Measurements from ENCODE around the gene FBLN1. TPM values are rescaled to one million over a fixed set of nuclear protein-coding genes. Genes with fewer than 3 reads are reported as not detected.

Gene FBLN1
- total RNA-seq, 1 experiment from 2014 or later: 23.4 TPM

DNA sequence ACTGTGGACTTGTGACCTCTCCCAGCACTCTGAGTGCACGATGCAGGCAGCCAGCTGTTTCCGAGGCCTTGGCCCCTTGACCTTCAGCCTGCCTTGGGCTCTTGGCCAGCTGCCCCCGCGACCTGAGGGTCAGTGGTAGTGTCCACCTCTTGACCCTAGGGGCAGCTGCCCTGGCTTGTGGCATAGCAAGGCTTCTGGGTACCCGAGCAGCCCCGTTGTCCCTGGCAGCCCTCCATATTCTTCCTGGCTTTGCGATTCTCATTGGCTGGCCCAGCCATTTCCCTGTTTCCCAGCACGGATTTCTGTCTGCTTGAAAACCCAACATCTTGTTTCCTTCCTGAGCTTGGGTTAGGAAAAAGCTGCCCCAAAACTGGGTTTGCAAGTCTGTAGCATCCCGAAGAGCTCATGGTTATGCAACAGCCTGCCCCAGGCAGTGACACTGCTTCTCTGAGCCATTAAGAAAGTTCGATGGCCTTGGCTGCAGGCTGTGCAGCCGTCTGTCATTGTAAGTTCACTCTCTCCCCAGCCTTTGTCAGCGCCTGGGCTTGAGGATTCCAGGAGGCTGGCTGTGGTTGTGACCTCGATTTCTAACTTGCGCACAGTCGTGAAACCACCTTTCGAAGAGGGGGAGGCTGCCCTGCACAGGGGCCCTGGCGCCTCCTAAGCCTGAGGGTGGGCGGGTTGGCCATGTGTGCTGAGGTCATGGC, 48.8 kb downstream of the FBLN1 start:
- CTCF ChIA-PET: interaction anchor here (1.2 to 2.8 kb wide), 2 partner anchors 83 to 110 kb away, joined by 3 to 16 read pairs; no protein-coding TSS in a partner anchor
- POLR2A ChIA-PET: no interaction called here
- H2AFZ ChIP-seq (ENCODE audit: low read depth, low read length, poor library complexity, severe bottlenecking): no peak overlapping the region
- H3K4me1 ChIP-seq (ENCODE audit: control insufficient read depth in 1 of 2, insufficient read depth in 2 of 2, low read length in 2 of 2): peaks cover 14 to 35% of the 10 kb centered on the region in 2 experiments; a peak in 3 of 4 replicates
- H3K27me3 ChIP-seq (ENCODE audit: insufficient read depth, low read length): no peaks in the 10 kb centered on the region
- H3K9ac ChIP-seq (ENCODE audit: low read length): no peak overlapping the region
- no peak for ATAC-seq
- H3K27ac ChIP-seq (ENCODE audit: low read depth, low read length): no peak overlapping the region
- no peaks in the 10 kb centered on the region for H3K9me3 ChIP-seq (ENCODE audit: control insufficient read depth in 1 of 2, insufficient read depth in 1 of 2, low read depth in 1 of 2, low read length in 2 of 2)
- RAD21 ChIA-PET (ENCODE audit: low non-redundant PET in 1 of 2, low total read pairs in 2 of 2, uncharacterized antibody in 2 of 2, unreplicated experiment in 2 of 2): no interaction called here
- H4K20me1 ChIP-seq (ENCODE audit: insufficient read depth): no peaks in the 10 kb centered on the region
- H3K79me2 ChIP-seq (ENCODE audit: insufficient read depth, low read length): no peaks in the 10 kb centered on the region
- TF ChIP-seq JUND (IDR thresholded peaks at IDR 0.05) (no peak), FOSL1 (IDR thresholded peaks at IDR 0.05; ENCODE audit: low read depth) (no peak), CEBPB (IDR thresholded peaks at IDR 0.05; ENCODE audit: low read depth) (no peak)
- H3K4me2 ChIP-seq (ENCODE audit: low read length): no peak overlapping the region
- H3K36me3 ChIP-seq (ENCODE audit: control insufficient read depth in 1 of 2, insufficient read depth in 2 of 2, low read length in 2 of 2): no peaks in the 10 kb centered on the region
- no peak overlapping the region for H3K4me3 ChIP-seq (replicated peaks in 1 of 2; ENCODE audit: low read depth in 1 of 2, low read length in 2 of 2)
- no TSS peak for BruUV-seq (replicated peaks)
- no peaks in the 10 kb centered on the region for H3K9me2 ChIP-seq (ENCODE audit: insufficient read depth)
- intact Hi-C loops (cut with micrococcal nuclease): no loop called here
- no peak for DNase-seq (ENCODE audit: low read depth, low spot score)

DNA sequence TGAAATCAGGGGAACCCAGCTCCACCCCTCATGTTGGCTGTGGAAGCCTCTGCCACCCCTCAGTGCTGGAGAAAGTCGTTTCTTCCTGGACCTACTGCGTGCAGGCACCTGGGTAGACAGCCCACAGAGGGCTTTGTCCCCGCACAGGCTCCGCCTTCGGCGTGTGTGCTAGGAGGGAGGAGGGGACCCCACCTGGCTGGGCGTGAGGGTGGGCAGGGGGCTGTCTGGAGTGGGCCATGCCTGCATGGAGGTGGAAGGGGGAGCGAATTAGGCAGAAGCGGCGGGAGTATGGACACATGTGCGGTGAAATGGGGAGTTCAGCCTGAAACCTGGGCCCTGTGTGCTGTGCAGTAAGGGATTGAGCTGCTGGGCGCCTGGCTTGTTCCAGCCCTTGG, 49.3 kb downstream of the FBLN1 start:
- no peak overlapping the region for H3K9ac ChIP-seq (ENCODE audit: low read length)
- no TSS peak for BruUV-seq (replicated peaks)
- no peak for DNase-seq (ENCODE audit: low read depth, low spot score)
- no peak overlapping the region for H3K27ac ChIP-seq (ENCODE audit: low read depth, low read length)
- intact Hi-C loops (cut with micrococcal nuclease): no loop called here
- no peak overlapping the region for H3K4me3 ChIP-seq (replicated peaks in 1 of 2; ENCODE audit: low read depth in 1 of 2, low read length in 2 of 2)
- H4K20me1 ChIP-seq (ENCODE audit: insufficient read depth): no peaks in the 10 kb centered on the region
- ChIA-PET RAD21 (ENCODE audit: low non-redundant PET in 1 of 2, low total read pairs in 2 of 2, uncharacterized antibody in 2 of 2, unreplicated experiment in 2 of 2) (no interaction called here), CTCF (interaction anchor here (1.2 to 2.8 kb wide), 2 partner anchors 84 to 111 kb away, joined by 3 to 16 read pairs; no protein-coding TSS in a partner anchor), POLR2A (no interaction called here)
- H3K4me2 ChIP-seq (ENCODE audit: low read length): no peak overlapping the region
- ATAC-seq: no peak
- no peak overlapping the region for H2AFZ ChIP-seq (ENCODE audit: low read depth, low read length, poor library complexity, severe bottlenecking)
- no peaks in the 10 kb centered on the region for H3K9me3 ChIP-seq (ENCODE audit: control insufficient read depth in 1 of 2, insufficient read depth in 1 of 2, low read depth in 1 of 2, low read length in 2 of 2)
- no peaks in the 10 kb centered on the region for H3K9me2 ChIP-seq (ENCODE audit: insufficient read depth)
- H3K36me3 ChIP-seq (ENCODE audit: control insufficient read depth in 1 of 2, insufficient read depth in 2 of 2, low read length in 2 of 2): no peaks in the 10 kb centered on the region
- H3K27me3 ChIP-seq (ENCODE audit: insufficient read depth, low read length): no peaks in the 10 kb centered on the region
- TF ChIP-seq, protein P1, sequence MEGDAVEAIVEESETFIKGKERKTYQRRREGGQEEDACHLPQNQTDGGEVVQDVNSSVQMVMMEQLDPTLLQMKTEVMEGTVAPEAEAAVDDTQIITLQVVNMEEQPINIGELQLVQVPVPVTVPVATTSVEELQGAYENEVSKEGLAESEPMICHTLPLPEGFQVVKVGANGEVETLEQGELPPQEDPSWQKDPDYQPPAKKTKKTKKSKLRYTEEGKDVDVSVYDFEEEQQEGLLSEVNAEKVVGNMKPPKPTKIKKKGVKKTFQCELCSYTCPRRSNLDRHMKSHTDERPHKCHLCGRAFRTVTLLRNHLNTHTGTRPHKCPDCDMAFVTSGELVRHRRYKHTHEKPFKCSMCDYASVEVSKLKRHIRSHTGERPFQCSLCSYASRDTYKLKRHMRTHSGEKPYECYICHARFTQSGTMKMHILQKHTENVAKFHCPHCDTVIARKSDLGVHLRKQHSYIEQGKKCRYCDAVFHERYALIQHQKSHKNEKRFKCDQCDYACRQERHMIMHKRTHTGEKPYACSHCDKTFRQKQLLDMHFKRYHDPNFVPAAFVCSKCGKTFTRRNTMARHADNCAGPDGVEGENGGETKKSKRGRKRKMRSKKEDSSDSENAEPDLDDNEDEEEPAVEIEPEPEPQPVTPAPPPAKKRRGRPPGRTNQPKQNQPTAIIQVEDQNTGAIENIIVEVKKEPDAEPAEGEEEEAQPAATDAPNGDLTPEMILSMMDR (IDR thresholded peaks at IDR 0.05 in 2 of 3, conservative IDR thresholded peaks at IDR 0.05 in 1 of 3; ENCODE audit: borderline replicate concordance in 1 of 3, insufficient read depth in 1 of 3, low read depth in 2 of 3, low read length in 2 of 3): no peak
- TF ChIP-seq, protein P2, sequence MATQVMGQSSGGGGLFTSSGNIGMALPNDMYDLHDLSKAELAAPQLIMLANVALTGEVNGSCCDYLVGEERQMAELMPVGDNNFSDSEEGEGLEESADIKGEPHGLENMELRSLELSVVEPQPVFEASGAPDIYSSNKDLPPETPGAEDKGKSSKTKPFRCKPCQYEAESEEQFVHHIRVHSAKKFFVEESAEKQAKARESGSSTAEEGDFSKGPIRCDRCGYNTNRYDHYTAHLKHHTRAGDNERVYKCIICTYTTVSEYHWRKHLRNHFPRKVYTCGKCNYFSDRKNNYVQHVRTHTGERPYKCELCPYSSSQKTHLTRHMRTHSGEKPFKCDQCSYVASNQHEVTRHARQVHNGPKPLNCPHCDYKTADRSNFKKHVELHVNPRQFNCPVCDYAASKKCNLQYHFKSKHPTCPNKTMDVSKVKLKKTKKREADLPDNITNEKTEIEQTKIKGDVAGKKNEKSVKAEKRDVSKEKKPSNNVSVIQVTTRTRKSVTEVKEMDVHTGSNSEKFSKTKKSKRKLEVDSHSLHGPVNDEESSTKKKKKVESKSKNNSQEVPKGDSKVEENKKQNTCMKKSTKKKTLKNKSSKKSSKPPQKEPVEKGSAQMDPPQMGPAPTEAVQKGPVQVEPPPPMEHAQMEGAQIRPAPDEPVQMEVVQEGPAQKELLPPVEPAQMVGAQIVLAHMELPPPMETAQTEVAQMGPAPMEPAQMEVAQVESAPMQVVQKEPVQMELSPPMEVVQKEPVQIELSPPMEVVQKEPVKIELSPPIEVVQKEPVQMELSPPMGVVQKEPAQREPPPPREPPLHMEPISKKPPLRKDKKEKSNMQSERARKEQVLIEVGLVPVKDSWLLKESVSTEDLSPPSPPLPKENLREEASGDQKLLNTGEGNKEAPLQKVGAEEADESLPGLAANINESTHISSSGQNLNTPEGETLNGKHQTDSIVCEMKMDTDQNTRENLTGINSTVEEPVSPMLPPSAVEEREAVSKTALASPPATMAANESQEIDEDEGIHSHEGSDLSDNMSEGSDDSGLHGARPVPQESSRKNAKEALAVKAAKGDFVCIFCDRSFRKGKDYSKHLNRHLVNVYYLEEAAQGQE (IDR thresholded peaks at IDR 0.05; ENCODE audit: low read depth): no peak
- TF ChIP-seq SP1 (IDR thresholded peaks at IDR 0.05; ENCODE audit: low read depth) (no peak), FOSL1 (IDR thresholded peaks at IDR 0.05; ENCODE audit: low read depth) (no peak), EZH2 (IDR thresholded peaks at IDR 0.05) (no peak), RAD21 (IDR thresholded peaks at IDR 0.05; ENCODE audit: low read depth) (no peak), SRF (IDR thresholded peaks at IDR 0.05; ENCODE audit: low read depth) (no peak)
- TF ChIP-seq, protein P3, sequence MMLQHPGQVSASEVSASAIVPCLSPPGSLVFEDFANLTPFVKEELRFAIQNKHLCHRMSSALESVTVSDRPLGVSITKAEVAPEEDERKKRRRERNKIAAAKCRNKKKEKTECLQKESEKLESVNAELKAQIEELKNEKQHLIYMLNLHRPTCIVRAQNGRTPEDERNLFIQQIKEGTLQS (IDR thresholded peaks at IDR 0.05): no peak
- TF ChIP-seq, protein P4, sequence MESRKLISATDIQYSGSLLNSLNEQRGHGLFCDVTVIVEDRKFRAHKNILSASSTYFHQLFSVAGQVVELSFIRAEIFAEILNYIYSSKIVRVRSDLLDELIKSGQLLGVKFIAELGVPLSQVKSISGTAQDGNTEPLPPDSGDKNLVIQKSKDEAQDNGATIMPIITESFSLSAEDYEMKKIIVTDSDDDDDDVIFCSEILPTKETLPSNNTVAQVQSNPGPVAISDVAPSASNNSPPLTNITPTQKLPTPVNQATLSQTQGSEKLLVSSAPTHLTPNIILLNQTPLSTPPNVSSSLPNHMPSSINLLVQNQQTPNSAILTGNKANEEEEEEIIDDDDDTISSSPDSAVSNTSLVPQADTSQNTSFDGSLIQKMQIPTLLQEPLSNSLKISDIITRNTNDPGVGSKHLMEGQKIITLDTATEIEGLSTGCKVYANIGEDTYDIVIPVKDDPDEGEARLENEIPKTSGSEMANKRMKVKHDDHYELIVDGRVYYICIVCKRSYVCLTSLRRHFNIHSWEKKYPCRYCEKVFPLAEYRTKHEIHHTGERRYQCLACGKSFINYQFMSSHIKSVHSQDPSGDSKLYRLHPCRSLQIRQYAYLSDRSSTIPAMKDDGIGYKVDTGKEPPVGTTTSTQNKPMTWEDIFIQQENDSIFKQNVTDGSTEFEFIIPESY (IDR thresholded peaks at IDR 0.05; ENCODE audit: extremely low read depth, insufficient replicate concordance, low read length): no peak
- no peaks in the 10 kb centered on the region for H3K79me2 ChIP-seq (ENCODE audit: insufficient read depth, low read length)
- H3K4me1 ChIP-seq (ENCODE audit: control insufficient read depth in 1 of 2, insufficient read depth in 2 of 2, low read length in 2 of 2): peaks cover 14 to 35% of the 10 kb centered on the region in 2 experiments; a peak in 3 of 4 replicates

Measured in HCT116 (cell line).